GM12801 (cell line): ENCODE results near the gene NHSL1.

Experiments used
- CTCF ChIP-seq: IDR thresholded peaks from one replicate; pipeline ENCODE4 v1.5.1; 2011; ENCODE audit warnings: control low read depth; ENCODE audit not compliant: insufficient read length; ENCODE audit errors: extremely low read depth

Gene NHSL1

DNA sequence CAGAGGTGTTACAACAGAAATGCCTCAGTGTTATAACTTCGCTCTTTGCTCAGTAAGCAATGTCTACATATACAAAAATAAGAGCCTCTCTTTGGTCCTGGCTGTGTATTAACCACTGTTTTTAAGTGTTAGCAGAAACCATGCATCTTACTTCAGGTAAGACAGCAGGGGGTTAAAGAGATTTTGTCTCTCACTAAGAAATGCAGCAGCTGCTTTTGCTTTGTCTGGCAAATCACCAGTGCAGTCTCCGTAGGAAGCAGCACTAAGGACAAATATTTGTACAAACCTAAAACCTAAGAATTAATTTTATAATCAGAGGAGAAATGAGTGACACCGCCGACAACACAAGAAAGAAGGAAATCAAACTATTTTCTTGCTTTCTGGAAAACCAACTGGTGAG, 120.8 kb downstream of the NHSL1 start:
- TF ChIP-seq CTCF = no peak

- TF ChIP-seq CTCF = no peak
These were observed 121.5 kb downstream of the NHSL1 start, which contains the start of gene SMIM28 for GRCh38 chr6:138377844-138378243. SMIM28 (plus strand) TSS chr6:138377905; CDS start chr6:138378073, 168 bp downstream.

GRCh38 chr6:138377042-138377441, 122.3 kb downstream of the NHSL1 start:
- no peak for TF ChIP-seq CTCF

DNA sequence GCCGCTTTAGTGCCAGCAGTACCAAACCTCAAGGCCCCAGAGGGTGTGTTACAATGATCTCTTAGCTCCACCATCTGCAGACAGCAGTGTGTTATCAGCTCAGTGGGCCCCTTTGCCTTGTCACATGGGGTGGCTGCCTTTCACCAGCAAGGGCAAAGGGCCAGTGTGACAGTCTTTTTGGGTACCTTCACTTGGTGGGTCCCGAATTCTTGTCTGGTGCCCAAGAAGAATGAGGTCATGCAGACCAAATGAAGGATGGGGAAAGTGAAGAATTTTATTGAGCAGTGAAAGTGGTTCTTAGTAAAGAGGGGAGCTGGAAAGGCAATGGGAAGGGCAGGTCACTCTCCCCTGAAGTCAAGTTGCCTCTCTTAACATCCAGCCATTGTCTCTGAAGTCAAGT, 124.5 kb downstream of the NHSL1 start:
- no peak for TF ChIP-seq CTCF

DNA sequence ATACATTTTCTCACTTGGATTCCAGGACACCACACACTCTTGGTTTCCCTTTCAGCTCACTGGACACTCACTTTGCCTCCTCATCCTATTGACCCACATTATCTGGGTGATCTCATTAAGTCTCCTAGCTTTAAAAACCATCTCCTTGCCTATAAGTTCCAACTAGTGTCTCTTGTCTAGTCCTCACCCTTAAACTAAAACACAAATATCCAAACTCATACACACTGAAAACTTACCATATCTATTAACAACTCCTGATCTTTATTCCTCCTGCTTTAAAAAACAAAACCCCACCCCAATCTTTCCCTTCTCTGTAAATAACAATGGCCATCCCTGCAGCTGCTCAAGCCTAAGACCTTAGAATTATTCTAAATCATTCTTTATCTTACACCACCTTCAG, 125.1 kb downstream of the NHSL1 start:
- no peak for TF ChIP-seq CTCF

DNA sequence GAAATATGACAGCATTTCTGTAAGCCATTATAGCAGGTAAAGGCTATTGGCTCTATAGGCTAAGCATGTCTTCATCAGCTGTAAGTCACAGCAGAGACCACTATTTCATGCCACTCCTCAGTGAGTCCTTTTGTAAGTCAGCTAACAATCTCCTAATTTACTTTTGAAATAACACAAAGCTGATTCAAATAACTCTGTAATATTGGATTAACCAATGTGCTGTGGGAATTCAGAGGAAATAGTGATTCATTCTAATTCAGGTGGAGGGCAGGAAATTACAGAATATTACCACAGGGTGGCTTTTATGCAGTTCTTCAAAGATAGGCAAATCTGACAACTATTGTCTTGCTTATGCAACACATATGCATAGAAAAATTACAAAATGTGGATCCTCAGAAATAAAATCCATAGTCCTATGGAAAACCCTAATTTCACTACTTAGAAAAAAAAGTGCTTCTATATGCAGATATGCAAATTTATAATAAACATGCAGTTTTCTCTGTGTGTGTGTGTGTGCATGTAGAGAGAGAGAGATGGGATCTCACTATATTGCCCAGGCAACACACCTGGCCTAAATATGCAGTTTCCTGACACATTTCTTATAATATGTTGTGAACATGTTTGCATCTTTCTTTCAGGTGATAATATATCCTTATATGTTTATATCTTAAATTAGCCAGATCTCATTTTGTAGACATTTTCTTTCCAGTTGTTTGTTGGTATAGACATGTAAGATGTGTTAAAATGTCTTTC, 126.4 kb downstream of the NHSL1 start:
- no peak for TF ChIP-seq CTCF
